ENCODE data around the gene PLAGL2.
"Not testable (repeated sequence)": the region's sequence is repeated elsewhere in the genome, so short reads cannot be mapped to it uniquely, and the experiment has no call there.

Gene PLAGL2

DNA sequence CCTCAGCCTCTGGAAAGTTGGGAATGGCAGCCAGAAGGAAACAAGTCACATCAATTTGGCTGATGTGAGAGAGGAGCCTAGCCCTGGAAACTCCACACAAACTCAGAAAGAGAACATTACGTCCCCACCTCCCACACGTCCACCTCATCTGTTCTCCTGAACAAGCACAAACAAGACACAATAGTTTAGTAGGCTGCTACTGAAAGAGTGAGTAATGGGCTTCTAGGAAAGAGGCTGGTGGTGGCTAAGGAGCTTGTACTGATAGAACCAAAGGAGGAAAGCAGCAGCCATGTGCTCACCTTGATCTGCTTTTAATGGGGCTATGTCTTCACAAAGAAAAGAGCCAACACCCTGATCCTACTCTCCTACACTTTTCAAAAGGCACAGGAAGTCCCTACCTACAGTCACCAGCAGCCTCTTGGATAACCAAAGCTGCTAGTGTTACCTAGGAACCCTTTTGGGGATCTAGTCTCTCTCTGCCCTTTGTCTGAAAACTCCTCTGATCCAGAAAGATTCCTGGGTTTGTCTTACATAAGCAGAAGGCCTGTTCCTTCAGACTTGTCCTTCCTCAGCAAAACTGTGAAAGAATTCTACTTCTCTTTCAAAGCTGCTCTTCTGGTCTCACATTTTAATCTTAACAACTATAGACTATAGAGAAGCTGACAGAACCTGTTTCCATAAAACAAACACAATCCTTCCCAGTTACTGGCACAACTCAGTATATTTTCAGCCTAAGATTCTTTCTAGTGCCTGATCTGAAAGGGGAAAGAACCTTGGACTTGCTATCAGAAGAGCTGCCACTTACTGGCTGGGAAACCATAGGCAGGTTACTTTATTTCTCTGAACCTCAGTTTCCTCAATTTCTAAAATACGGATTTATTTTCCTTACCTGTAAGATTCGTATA lies 3.1 kb downstream of the PLAGL2 start:
- DNase-seq (ENCODE audit: low read depth in 2 of 2): no peak

DNA sequence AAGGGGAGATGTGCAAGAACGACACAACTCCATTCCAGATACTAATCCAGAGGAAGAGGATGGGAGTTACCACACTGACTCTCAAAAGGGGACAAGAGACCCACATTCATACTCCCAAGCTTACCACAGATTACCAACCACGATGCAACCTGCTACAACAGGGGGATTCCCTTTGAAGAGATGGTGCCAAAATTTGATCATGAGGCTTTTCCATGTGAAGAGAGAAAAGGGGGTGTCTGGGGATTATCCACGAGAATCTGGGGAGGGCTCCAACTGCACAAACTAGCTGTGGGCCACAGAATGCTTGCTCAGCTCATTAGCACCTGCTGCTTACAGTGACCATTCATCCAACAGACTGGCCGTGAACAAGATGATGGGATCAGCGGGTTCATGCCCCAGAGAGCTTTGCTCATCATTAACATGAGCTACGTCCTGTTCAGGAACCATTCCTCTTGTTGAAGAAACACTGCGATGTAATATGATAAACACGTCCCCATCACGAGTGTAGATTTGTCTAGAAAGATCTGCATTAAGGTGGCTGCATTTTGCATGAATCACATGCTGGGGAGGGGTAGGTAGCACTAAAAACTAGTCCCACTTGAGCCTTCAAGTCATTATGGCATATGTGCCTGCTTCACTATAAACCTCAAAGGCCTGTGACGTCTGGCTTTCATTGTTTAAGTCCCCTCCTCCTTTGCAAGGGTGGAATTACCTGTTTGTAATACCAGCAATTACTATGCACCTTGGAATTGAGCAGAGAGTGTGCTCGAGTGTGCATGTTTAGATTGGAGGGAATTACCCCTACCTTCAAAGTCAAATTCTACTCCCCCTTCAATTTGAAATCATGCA lies 4.0 kb downstream of the PLAGL2 start:
- DNase-seq (ENCODE audit: low read depth in 2 of 2): no peak

DNA sequence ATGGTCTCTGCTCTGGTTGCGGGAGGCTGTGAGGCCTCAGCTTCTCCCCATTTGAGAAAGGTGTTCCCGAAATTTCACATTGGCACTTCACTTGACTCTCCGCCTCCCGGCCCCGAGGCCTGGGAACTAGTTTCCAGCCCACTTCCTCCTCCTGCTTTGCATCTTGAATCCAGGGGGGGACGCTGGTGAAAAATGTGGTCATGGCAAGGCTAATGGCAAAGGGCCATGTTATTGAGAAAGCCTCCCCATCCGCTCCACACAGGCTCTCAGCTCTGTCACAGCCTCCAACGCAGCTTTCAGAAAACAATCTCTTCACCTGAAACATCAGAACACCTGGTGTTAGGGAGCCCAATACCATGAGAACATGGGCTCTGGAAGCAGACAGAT lies 5.6 kb downstream of the PLAGL2 start:
- DNase-seq (ENCODE audit: low read depth in 2 of 2): no peak

DNA sequence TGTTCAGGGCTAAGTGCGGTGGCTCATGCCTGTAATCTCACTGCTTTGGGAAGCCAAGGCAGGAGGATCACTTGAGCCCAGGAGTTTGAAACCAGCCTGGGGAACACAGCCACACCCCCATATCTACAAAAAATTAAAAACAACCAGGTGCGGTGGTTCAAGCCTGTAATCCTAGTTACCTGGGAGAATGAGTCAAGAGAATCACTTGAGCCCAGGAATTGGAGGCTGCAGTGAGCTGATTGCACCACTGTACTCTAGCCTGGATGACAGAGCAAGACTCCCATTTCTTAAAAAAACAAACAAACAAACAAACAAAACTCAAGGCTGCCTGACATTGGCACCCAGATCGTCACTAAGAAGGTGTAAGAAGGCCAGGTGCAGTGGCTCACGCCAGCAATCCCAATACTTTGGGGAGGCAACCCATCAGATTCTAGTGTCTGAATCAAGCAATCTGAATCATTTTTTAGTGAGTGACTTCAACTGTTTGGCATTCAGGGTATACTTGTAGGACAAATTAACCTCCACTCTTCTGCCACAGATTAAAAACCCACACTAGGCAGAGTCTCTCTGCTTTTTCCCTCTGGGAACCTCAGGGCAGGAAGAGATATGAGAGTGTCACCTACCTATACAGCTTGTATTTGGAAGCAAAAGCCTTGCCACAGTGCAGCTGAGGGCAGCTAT lies 6.1 kb downstream of the PLAGL2 start:
- DNase-seq (ENCODE audit: low read depth in 2 of 2): no peak

DNA sequence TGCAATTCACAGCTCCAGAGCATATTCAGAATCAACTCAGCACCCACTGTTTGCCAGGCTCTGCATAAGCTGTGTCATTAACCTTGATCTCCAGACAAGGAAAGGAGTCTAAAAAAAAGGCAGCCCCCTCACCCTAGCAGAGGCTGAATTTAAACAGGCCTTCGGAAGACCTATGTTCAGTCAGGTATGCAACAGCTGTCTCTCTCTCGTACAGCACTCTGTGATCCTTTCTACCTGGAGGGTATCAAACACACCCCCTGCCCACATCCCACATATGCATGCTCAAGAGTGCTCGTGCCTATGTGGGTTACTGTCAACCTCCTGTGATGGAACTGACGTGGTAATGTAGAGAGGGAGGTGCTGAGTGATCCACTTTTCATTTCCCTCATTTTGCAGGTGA lies 8.5 kb downstream of the PLAGL2 start:
- DNase-seq (ENCODE audit: low read depth in 2 of 2): no peak

DNA sequence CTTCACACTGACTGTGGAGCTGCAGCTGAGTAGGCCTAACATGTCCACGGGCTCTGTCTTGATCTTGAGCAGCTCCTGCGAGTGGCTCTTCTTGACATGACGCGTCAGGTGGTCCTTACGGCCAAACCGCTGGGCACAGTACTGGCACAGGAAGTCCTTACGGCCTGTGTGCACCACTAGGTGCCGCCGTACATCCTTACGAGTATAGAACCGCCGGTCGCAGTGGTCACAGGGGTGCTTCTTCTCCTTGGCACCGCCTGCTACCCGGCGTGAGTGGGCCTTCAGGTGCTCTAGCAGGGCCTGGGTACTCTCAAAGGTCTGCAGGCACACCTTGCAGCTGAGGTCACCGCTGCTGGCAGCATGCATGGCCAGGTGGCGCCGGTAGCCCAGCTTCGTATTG lies 10.4 kb downstream of the PLAGL2 start:
- DNase-seq (ENCODE audit: low read depth in 2 of 2): not testable (repeated sequence)

DNA sequence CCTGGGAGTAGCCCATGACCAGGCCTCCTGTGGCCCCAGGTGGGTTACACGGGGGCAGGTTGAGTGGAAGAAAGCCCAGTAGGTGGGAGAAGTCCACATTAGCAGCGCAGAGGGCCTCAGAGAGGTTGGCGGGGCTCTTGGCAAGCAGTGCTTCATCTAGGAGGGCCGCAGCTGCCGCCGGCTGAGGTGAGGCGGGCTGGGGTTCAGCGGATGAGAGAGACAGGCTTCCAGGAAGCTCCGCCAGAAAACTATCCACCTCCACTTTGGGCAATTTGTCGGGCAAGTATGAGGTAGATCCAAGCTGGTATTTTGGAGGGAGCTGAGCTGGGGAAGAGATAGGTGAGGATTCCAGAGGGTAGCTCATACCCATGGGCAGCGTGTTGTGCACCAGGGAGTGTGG lies 10.9 kb downstream of the PLAGL2 start:
- not testable (repeated sequence) for DNase-seq (ENCODE audit: low read depth in 2 of 2)

DNA sequence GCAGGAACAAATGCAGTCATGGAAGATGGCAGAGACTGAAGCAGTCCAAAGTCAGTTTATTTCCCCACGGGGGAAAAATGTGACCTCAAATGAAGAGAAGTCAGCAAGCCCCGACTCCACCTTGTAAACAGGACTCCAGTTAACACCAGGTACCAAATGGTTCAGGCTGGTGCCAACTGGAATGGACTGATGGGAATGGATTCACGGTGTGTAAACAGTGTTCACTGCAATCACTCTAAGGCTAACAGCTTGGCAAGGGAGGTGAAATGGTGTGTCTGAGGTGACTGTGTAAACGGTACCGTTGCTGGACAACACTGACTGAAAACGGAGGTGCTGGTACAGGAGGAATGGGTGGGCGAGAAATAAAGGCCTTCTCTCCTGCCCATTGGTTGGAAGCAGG lies 12.0 kb downstream of the PLAGL2 start:
- DNase-seq (ENCODE audit: low read depth in 2 of 2): no peak

DNA sequence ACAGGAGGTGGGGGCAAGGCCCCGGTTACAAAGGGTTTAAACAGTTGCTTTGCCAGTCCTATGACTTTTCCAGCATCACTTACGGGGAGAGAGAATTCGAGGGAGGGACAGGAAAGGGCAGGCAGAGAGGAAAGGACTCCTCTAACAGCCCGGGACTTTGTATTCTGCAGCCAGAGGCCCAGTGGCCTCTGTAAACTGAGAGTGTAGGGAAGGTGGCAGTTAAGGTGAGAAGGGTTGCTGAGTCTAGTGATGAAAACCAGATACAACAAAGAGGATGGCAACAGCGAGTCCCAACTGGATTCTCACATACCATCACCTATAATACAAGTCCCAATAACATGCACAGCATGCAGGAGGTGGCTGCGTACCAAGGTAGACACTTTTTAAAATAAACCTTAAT lies 13.5 kb downstream of the PLAGL2 start:
- DNase-seq (ENCODE audit: low read depth in 2 of 2): no peak

DNA sequence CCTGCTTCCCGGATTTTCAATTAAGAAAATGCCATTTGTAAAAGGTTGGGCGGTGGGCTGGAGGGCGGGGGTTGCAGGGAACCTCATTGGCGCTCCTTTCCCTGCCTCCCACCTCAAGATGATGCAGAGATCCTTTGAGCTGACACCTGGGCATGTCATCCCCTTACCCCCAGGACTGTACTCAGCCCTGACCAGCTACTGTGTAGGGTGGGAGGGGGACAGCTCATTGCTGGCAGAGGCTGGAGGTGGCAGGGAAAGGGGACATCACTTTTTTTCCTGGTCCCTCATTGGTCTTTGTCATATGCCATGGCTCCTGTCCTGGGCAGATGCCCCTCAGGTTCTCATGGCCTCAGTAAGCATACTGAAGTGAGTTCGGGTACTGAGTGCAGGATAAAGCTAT lies 14.2 kb downstream of the PLAGL2 start:
- DNase-seq (ENCODE audit: low read depth in 2 of 2): not testable (repeated sequence)

DNA sequence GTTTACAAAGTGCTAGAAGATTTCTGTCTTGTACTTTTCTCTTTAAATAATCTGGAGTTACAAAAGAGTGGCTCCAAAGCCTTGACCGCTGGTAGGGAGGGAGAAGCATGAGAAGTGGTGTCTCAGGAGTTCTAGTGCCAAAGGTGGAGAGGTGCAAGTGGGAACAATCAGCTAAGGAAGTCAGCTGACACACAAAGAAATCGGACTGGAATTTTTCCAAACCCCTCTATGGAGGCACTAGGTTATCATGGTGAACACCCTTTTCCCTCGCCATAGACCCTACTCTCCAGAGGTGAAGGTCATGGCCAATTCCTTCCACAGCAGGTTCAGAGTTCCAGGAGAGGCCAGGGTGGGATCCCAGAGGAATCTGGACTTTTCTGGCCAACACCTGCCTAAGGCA lies 14.8 kb downstream of the PLAGL2 start:
- DNase-seq (ENCODE audit: low read depth in 2 of 2): no peak

DNA sequence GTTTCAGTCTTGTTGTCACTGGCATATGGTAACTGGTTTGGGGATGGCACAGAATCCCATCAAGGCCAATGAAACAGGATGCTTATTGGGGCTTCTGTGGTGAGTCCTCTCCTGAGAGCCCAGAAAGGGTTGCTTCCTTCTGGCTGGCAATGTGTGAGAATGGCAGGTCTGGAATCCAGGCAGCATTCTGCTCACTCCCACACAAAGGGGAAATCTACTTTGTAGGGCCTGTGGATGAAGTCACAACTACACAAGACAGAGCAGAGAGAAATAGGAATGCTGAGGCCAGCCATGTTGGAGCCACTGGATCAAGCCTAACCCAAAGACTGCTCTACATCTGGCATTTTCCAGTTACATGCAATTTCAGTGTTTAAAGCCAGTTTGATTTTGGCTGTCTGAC lies 15.7 kb downstream of the PLAGL2 start:
- DNase-seq (ENCODE audit: low read depth in 2 of 2): no peak

DNA sequence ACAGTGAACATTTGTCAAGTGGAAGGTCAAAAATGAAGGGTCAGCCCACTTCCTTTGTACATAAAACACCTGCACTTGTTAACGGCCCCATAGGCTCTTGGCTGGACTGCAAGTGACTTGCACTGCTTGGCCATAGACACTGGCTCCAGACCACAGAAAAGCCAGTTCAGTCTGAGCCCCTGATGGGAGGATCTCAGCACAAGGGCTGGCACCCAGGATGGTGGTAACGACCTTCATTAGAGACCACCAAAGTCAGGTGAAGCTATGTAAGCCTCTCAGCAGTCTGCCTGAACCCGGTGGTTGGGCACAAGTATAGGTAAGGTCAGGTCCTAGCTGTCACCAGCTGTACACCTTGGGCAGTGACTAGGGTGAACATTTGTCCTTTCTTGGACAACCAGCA lies 16.1 kb downstream of the PLAGL2 start:
- no peak for DNase-seq (ENCODE audit: low read depth in 2 of 2)

DNA sequence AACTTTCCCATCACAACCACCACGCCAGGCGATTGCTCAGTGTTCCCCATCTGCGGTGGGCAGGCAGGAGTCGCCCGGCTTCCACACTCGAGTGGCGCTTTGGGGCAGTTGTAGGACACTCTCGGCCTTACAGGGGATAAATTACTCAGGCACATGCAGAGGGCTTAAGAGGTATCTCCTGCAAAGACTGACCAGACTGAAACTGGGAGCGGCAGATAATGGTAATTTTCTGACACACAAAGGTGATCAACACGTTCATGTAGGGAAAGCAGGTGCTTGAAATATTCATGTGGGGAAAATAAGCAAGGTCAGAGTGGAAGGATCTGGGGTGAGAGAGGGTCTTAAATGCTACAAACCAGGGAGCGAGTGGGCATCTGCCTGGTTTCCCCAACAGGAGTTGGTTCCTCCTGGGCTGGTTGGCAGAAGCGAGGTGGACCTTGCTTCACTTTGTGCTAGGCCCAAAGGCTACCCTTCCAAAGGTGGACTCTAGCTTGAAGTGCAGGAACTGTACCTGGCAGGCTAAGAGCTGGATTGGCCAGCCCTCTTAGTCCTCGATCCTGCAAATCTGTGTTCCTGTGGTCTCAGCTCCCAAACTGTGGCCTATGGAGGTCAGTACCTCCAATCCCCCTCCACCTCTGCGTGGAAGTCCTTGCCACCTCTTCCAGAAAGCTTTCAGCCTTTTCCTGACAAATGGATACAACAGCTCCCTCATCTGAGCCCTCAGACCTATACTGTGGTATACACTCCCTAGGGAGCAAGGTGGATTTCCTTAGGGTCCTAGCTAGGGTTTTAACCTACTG lies 16.7 kb downstream of the PLAGL2 start:
- DNase-seq (ENCODE audit: low read depth in 2 of 2): no peak

DNA sequence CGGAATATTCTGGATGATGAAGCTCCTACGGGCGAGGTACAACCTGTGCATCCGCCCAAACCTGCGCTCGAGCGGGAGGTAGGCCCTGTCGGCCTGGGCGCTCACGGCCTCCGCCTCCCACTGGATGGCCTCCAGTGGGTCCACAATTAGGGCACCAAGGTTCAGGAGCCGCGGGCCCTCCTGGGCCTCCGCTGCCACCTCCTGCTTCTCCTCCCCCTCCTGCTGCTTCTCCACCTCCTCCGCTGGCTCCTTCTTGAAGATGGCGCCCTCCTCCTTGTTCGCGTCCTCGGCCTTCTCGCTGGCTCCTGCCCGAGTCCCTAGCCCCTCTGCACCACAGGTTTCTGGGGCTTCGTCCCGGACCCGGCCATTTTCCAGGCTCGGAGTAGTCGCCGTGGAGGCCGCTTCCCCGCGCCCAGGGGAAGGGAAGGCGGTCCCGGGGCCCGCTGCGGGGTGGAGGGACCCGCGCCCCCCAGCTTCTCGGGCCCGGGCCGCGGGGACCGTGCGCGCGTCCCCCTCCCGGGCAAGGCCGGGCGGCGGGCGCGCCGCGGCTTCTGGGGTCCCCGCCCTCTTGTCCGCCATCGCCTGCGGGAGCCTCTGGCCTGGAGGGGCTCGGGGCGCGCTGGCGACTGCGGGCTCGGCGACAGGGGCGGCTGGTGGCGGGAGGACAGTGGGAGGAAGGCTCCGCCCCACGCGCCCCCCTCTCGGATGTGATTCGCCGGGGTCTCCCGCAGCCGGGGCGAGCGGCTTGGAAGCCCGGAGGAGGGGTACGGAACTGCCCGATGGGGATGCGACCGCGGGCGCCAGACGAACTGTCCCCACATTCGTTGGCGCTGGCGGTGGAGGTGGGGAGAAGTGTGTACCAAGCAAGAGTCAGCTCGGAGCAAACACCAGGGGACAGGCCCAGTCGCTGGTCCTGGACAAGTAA lies 17.6 kb downstream of the PLAGL2 start:
- DNase-seq (ENCODE audit: low read depth in 2 of 2): peak in 1 of 2 donors; percentile 13

DNA sequence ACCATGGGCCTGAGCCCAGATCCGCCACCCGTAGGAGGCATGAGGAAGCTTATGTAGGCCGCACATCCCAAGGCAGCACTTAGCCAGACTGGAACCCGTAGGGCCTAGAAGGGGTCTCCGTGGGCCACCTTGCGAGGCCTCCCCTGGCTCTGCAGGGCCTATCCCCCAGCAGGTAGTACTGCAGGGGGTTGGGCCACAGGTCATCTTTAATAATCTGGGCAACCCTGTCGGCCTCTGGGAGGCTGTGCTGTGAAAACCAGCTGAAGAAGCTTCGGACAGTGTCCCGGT lies 18.5 kb downstream of the PLAGL2 start:
- no peak for DNase-seq (ENCODE audit: low read depth in 2 of 2)

DNA sequence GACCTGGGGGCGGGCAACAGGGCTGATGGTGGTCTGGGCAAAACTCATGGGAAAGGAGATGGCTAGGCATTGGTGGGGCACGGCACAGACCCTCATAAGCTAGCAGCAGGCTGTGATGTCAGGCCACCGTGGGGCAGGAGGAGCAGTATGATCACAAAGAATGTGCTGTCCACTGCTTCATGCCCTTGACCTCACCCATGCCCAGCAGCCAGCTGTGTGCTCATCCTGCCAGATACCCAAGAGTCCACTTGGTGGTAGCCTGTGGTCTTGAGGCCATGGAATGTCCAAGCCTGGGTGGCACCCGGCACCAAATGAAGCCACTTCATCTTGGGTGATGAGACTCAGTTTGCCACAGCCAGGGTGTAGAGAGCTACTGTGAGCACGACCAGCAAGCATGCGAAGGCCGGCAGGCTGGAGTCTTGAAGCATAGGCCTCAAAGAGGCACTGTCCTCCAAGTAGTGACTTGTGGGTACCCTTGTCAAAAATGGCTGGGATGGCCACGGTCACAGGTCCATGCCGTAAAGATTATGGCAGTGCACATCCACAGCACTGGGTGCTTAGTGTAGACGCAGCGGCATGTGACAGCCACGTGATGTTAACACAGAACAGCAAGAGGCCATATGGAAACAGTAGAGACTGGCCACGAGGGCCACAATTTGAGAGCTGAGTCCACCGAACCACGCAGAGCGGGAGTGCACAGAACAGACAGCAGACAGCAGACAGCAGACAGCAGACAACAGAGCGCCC lies 19.0 kb downstream of the PLAGL2 start:
- no peak for DNase-seq (ENCODE audit: low read depth in 2 of 2)

DNA sequence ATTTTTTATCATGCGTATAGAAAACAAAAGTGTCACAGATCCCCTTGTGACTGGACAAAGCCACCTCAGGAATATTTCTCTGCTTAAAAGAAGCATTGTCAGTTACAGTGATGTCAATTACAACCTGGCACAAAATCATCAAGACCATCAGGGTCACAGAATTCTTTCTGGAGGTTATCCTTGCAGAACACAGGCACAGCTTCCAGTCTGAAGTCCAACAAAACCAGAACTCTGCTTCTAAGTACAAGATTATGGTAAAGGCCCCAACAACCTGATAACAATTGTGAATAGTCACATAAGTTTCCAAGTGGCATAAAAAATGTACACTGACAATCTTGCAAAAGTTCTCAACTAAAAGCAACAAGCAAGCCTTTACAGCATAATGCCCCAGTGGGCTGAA lies 21.0 kb downstream of the PLAGL2 start:
- no peak for DNase-seq (ENCODE audit: low read depth in 2 of 2)

DNA sequence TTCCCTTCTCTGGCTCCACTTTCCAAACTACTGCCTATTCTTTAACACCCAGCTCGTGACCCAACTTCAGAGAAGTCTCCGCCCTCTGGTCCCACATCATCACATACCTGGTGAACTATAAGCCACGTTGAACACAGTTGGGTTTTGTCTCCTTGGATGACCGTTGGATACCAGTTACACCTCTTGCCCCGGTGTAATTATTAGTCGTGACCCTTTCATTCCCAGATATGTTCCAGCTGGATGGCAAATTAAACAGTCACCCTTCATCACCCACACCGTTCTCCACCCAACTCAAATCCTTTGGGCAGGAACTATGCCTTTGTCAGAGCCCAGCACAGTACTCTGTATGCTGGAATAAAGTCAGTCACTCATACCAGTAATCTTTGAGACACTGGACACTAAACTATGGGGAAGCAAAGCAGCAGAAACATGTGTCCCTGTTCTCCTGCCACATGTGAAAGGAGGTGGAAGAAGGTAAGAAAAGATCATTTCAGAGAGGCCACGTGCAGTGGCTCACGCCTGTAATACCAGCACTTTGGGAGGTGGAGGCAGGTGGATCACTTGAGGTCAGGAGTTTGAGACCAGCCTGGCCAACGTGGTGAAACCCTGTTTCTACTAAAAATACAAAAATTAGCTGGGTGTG lies 22.5 kb downstream of the PLAGL2 start:
- DNase-seq (ENCODE audit: low read depth in 2 of 2): no peak

Data from stimulated activated CD8-positive, alpha-beta memory T cell treated with anti-CD3 and anti-CD28 coated beads, Interleukin-7, amount 100 ng/mL, for 1 hour (primary cell).